Psoas muscle (tissue), 8 donors: ENCODE results near the gene SKA1. TPM values are rescaled to one million over a fixed set of nuclear protein-coding genes. Genes with fewer than 3 reads are reported as not detected.

Source experiments
- ATAC-seq, 4 donors: fragments of 200-7000 bp; cut with Tn5 transposase; one replicate each; pipeline ENCODE4 v1.9.1; 2020; ENCODE audit warnings: moderate library complexity in 3 of 4, mild to moderate bottlenecking in 2 of 4
- DNase-seq, 2 donors: peaks; one replicate each; pipeline ENCODE4 v3.0.0-alpha.2; 2020
- H3K27ac ChIP-seq: fragments of 200-600 bp; one replicate; pipeline ENCODE4 v1.8.0; 2022
- H3K27me3 ChIP-seq, 3 donors: fragments of 200-600 bp in 1 of 3; one replicate each; pipeline versions ENCODE4 v1.6.1 to v1.8.0; 2013 to 2022; ENCODE audit warnings: low read length in 2 of 3, mild to moderate bottlenecking in 2 of 3, moderate library complexity in 1 of 3; ENCODE audit not compliant: insufficient read depth in 3 of 3
- H3K36me3 ChIP-seq, 2 donors: fragments of 200-600 bp in 1 of 2; one replicate each; pipeline versions ENCODE4 v1.6.1 to v1.8.0; 2013 to 2022; ENCODE audit warnings: low read depth in 1 of 2, mild to moderate bottlenecking in 1 of 2, moderate library complexity in 1 of 2; ENCODE audit not compliant: insufficient read depth in 1 of 2
- H3K4me1 ChIP-seq: fragments of 200-600 bp; one replicate; pipeline ENCODE4 v1.8.0; 2022
- H3K4me3 ChIP-seq: fragments of 200-600 bp; one replicate; pipeline ENCODE4 v1.8.0; 2022; ENCODE audit warnings: mild to moderate bottlenecking
- H3K9me3 ChIP-seq: fragments of 200-600 bp; one replicate; pipeline ENCODE4 v1.8.0; 2022
- WGBS, 3 donors: extraction: QIAGEN DNeasy Blood & Tissue Kit; methylation state at CpG; one replicate each; pipeline versions ENCODE4 v1.1.6 to v1.1.7; 2013; 5-methylcytosine and 5-hydroxymethylcytosine counted together
- intact Hi-C, 2 donors: fragments of 100-400 bp; cut with DNase I; formaldehyde crosslinking; loops; one replicate each; pipeline versions ENCODE4 v1.11.0 to v1.14.2; 2022
- polyA plus RNA-seq, 3 donors: library from polyadenylated mRNA; stranded (reverse); fragments of 200-250 nt; gene quantifications; one replicate each; pipeline ENCODE4 v1.2.3, GENCODE V29; 2013
- total RNA-seq, 4 donors: library from RNA; stranded (reverse); fragmentation: NEBNext Ultra II Directional in 2 of 4; extraction: Animal tissue kit (Norgen Biotek cat#: 25700) in 2 of 4; gene quantifications; one replicate each; pipeline versions ENCODE4 v1.2.1 to v1.2.4, GENCODE V29; 2021 to 2023
- TF ChIP-seq, protein P1 (sequence below): fragments of 200-600 bp; IDR thresholded peaks from one replicate; pipeline ENCODE4 v1.8.0; 2022; ENCODE audit warnings: antibody characterized with exemption
- donor health status: healthy with polysubstance abuse.
- donor health status: DM: no; HTN: no; CAD: no; lungs with moderate emphysema.
- donor health status: Bipolar disorder and iron deficiency.
- donor health status: healthy.
- donor health status: DM: yes; HTN: yes; CAD: no.
- donor health status: DM: no; HTN: no; CAD: no.
- donor health status: DM: no; HTN: no; CAD: no.
- donor health status: DM: yes; HTN: yes; CAD: no.

Gene SKA1
- total and polyA plus RNA-seq, 7 donors = 0.10 to 0.19 (median 0.11) TPM; not detected in 4

DNA sequence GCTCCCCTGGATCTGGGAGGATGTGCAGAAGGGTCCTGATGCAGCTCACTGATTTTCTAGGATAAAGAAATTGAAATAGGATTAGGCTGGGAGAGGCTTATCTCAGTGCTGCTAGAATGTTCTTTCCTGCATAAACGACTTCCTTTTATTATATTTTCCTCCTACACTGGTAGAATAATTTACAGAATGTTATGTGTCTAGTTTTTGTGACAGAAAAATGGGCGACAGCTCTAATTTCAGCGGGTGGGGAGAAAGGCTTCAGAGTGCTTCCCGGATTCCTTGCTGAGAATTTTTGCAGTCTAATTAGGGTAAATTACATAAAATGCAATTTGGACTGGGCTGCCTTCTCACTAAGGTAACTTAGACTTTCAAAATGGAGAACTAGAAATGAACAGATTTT lies 66.2 kb downstream of the SKA1 start:
- H3K9me3 ChIP-seq = no peaks in the 10 kb centered on the region
- H3K4me3 ChIP-seq = no peak overlapping the region
- ATAC-seq (no peak), DNase-seq (no peak)
- no peaks in the 10 kb centered on the region for H3K27me3 ChIP-seq
- no peaks in the 10 kb centered on the region for H3K36me3 ChIP-seq
- intact Hi-C loops = no loop called here
- no peak overlapping the region for H3K27ac ChIP-seq
- 68% methylated on average over 4 of the region's 4 CpGs for WGBS, 3 donors
- H3K4me1 ChIP-seq = no peaks in the 10 kb centered on the region
- TF ChIP-seq, protein P1, sequence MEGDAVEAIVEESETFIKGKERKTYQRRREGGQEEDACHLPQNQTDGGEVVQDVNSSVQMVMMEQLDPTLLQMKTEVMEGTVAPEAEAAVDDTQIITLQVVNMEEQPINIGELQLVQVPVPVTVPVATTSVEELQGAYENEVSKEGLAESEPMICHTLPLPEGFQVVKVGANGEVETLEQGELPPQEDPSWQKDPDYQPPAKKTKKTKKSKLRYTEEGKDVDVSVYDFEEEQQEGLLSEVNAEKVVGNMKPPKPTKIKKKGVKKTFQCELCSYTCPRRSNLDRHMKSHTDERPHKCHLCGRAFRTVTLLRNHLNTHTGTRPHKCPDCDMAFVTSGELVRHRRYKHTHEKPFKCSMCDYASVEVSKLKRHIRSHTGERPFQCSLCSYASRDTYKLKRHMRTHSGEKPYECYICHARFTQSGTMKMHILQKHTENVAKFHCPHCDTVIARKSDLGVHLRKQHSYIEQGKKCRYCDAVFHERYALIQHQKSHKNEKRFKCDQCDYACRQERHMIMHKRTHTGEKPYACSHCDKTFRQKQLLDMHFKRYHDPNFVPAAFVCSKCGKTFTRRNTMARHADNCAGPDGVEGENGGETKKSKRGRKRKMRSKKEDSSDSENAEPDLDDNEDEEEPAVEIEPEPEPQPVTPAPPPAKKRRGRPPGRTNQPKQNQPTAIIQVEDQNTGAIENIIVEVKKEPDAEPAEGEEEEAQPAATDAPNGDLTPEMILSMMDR = no peak

DNA sequence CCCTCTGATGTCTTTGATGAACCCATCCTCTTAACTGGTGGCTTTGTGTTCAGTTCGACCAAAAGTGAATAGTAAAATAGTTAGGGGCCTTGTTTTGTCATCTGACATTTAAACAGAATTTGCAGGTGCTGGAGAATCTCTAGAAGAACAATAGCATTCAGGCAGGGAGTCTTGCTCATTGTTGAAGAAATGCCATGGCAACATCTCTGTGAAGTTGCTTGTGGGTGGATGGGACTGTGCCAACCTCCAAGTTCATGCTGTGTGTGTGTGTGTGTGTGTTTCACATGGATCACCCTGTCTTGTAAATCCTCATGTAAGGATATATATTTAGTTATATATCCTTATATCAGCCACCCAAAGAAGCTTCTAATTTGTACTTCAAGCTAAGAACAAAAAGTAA lies 66.7 kb downstream of the SKA1 start:
- no peaks in the 10 kb centered on the region for H3K27me3 ChIP-seq
- no peaks in the 10 kb centered on the region for H3K9me3 ChIP-seq
- no peak for DNase-seq
- ATAC-seq = no peak
- WGBS, 3 donors = 35 to 48% (median 37%) methylated on average over 1 of the region's 1 CpG
- no peak overlapping the region for H3K27ac ChIP-seq
- no peak overlapping the region for H3K4me3 ChIP-seq
- no peaks in the 10 kb centered on the region for H3K36me3 ChIP-seq
- H3K4me1 ChIP-seq = no peaks in the 10 kb centered on the region
- TF ChIP-seq, protein P1 = no peak
- intact Hi-C loops = no loop called here

Other genes starting within 250 kb of the SKA1 start
- under 1 TPM; 0.13 to 0.88 (median 0.45) TPM for gene MYO5B, start 179.9 kb upstream of the SKA1 start, total RNA-seq
- 1 to 10 TPM in 1 of 3 donors, under 1 TPM in 2; 0.10 to 1.2 (median 0.11) TPM for gene MYO5B, start 179.9 kb upstream of the SKA1 start, polyA plus RNA-seq
- 1 to 10 TPM in 1 of 4 donors, under 1 TPM in 3; 0.37 to 1.6 (median 0.51) TPM for gene CFAP53, start 108.6 kb upstream of the SKA1 start, total RNA-seq
- gene CFAP53, start 108.6 kb upstream of the SKA1 start, polyA plus RNA-seq = 1 to 10 TPM in 1 of 3 donors, under 1 TPM in 2; 0.52 to 1.3 (median 0.96) TPM
- 10 to 100 TPM; 47.3 to 67.2 (median 51.5) TPM for gene MBD1, start 93.5 kb upstream of the SKA1 start, total RNA-seq
- gene MBD1, start 93.5 kb upstream of the SKA1 start, polyA plus RNA-seq = 10 to 100 TPM; 33.5 to 97.6 (median 52.6) TPM
- 10 to 100 TPM; 20.0 to 30.9 (median 21.7) TPM for gene CXXC1, start 87.4 kb upstream of the SKA1 start, total RNA-seq
- 10 to 100 TPM; 28.0 to 71.6 (median 52.4) TPM for gene CXXC1, start 87.4 kb upstream of the SKA1 start, polyA plus RNA-seq
- gene MAPK4, start 185.0 kb downstream of the SKA1 start, total RNA-seq = 1 to 10 TPM in 2 of 4 donors, under 1 TPM in 2; 0.57 to 1.8 (median 1.1) TPM
- under 1 TPM; 0.36 to 0.68 (median 0.61) TPM for gene MAPK4, start 185.0 kb downstream of the SKA1 start, polyA plus RNA-seq